Measurements from ENCODE around the gene FYN.
"Not testable (repeated sequence)": the region's sequence is repeated elsewhere in the genome, so short reads cannot be mapped to it uniquely, and the experiment has no call there.

Gene FYN

DNA sequence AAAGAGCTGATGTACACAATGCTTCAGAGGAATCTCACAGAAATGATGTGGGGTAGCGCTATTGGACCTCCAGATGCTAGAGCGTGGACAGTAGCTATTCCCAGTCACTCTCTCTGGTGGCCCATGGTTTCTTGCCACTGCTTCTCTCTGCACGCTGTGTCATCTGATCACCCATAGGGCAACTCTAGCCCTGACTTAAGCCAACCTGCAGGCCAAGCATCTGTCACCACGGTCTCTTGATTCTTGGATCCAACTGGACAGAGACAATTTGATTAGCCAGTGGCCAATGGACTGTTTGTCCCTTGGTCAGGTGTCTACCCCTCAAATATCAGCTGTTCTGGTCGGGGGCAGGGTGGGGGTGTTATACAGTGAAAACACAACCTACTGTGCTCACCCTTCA, 225.2 kb downstream of the FYN start:
- no peak for DNase-seq

DNA sequence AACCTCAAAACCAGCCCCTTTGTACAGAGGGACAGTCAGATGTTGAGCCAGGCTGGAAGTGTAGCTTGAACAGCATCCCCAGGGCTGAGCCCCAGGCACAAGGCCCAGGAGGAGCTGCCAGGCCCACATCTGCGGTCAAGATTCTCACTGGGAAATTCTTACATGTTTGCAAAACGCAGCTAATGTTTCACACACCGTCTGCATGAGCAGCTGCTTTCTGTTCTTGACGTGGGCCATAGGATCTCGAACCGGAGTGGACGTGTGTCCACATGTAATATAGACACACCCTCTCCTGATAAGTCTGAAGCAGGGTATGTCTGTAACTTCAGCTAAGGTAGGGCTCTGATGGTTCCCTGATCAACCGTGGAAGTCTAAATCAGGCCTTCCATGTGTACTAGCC, 226.3 kb downstream of the FYN start:
- DNase-seq, result no peak

DNA sequence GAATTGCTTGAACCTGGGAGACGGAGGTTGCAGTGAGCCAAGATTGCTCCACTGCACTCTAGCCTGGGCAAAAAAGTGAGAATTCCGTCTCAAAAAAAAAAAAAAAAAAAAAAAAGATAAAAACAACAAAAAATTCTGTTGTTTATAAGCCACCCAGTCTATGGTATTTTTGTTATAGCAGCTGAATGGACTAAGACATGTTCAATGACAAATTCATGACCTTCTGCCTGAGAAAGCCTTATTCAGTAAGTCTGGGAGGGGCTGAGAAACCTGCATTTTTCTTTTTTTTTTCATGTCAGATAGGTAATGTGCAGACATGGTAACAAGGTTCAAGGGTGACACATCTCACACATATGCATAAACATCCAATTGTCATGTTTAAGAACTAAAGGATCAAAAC, 227.2 kb downstream of the FYN start:
- DNase-seq, result no peak

DNA sequence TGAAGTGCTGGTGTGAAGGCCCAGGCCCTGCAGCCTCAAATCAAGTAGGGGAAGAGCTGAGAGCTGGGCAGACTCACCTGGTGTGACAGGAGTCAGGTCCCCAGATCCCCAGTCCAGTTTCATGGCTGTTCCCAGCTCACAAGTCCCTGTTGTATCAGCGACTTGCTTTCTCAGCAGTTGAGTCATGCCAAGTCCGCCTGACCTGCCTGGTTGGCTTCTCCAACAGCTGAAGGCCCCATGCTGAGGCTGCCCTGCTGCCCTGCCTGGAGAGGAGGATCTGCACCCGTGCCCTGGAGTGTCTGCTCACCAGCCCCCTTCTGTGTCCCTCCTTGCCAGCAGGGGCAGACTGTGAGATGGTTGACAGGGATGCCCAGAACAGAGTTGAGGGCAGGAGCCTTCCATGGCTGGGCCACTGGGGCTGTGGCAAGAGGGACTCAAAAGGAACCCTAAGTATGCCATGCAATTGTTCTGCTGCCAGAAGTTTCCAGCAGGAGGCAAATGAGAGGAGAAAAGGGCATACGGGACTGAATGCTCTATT, 228.3 kb downstream of the FYN start:
- no peak for DNase-seq

DNA sequence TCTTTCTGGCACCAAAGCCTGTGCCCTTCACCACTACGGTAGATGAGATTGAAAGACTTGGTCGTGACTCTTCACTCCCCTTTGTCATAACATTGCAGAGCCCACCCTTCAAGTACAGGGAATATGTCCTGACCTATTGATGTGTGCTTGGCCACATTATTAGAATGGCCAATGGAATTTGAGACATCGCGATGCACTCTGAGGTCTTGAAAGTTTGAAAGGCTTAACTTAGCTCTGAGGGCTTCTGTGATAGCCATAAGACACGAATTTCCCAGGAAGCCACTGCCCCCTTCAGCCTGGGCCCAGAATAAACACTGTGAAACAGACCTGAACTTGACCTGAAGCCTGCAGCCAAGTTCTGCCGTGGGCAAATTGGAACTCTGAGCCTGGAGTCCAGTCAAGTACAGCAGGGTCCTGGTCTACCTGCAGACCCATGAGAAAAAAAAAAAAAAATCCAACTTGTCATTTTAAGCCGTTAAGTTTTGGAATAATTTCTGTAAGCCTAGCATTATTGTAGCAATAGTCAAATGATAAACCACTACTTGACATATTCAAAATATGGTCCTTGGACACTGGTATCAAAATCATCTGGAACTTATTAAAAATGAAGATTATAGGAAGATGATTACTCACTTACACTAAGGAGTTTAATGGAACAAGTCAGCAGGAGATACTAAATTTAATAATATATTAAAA, 230.6 kb downstream of the FYN start:
- DNase-seq, result peak; percentile 67

DNA sequence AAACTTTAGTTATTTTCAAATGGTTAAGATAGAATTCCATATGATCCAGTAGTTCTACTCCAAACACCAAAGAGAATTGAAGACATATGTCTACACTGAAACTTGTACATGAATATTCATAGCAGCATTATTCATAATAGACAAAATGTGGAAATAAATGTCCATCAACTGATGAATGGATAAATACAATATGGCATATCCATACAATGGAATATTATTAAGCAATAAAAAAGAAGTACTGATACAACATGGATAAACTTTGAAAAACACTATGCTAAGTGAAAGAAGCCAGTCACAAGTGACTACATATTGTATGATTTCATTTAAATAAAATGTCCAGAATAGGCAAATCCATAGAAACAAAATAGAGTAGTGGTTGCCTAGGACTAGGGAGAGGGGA, 234.0 kb downstream of the FYN start:
- DNase-seq, result no peak

DNA sequence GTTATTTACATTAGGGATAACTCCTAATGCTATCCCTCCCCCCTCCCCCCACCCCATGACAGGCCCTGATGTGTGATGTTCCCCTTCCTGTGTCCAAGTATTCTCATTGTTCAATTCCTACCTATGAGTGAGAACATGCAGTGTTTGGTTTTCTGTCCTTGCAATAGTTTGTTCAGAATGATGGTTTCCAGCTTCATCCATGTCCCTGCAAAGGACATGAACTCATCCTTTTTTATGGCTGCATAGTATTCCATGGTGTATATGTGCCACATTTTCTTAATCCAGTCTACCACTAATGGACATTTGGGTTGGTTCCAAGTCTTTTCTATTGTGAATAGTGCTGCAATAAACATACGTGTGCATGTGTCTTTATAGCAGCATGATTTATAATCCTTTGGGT, 238.3 kb downstream of the FYN start:
- DNase-seq, result not testable (repeated sequence)

DNA sequence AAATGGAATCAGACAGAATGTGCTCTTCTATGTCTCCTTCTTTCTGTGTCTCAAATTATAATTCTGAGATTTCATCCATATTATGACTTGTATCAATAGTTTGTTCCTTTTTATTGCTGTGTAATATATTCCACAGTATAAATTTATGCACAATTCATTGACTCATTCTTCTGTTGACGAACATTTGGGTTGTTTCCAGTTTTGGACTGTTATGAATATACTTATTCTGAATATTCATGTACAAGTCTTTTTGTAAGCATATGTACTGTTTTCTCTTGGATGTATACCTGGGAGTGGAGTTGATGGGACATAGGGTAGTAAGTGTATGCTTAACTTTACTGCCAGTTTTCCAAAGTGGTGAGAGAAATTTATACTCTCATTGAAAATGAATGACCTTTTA, 239.4 kb downstream of the FYN start:
- no peak for DNase-seq

DNA sequence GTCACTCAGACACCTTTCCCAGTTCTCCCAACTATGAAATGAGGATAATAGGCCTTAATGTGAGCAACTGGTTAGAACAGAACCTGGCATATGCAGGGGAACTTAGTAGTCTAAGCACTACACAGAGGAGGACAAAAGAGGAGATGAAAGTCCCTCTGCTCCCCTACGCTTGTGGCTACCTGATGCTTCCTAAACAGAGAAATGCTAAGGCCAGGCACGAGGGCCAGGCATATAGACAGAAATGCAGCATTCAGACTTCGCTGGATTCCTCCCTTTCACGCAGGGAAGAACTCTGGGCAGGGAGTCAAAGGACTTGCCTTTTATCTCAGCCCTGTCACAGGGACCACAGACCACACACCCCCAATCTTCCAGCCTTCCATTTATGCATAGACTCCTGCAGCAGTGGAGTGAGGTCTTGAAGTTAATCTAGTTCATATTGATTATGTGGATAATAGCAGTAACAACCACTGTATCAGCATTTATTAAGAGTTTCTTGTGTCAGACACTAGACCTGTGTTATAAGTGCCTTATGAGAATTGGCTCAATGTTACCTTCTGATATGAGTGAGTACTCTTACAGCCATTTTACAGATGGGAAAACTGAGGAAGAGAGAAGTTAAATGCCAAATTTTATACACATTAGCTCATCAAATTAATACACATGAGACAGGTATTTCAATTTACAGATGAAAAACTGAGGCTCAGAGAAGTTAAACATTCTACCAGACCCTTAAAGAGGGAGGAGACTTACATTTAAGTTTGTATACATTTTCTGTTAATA, 240.6 kb downstream of the FYN start:
- DNase-seq, result no peak

DNA sequence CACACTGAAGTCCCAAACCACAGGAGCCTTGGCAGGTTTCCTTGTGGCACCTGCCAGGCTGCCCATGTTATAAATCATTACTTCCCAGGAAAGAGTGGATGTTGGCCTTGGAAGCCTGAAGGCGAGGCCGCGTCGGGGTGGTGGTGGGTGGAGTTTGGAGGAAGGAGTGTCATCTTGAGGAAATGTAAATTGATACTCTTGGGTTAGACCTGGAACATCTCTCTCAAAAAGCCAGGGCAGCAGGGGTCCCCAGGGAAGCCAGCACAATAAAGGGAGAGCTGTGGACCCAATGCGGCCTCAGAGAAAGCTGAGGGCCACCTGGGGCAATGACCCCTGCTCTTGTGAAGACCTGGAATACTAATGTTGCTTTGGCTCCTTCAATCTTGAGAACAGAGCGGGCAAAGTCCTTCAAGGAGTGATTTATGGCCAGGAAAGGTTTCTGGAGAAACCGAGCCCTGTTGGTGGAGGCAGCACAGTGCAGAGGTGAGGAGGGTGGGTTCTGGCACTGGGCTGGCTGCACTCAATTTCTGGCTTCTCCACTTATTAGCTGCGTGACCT, 241.3 kb downstream of the FYN start:
- DNase-seq, result no peak

DNA sequence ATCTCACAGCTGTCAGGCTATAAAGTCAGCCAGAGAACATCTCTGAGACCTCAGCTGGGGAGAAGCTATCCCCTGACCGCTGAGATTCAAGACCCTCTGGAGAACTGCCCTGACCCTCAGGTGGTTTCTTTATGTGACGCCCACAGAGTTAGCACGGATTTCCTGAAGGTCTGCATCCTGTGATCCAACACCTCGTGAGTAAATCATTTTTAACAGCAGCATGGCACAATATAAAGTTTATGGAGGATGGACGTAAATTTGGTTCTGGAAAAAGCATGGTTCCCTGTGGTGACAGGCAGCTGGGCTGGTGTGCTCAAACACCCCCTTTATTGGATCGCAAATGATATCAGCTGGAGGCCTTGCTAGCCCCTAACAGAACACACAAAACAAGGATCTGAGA, 242.2 kb downstream of the FYN start:
- no peak for DNase-seq

DNA sequence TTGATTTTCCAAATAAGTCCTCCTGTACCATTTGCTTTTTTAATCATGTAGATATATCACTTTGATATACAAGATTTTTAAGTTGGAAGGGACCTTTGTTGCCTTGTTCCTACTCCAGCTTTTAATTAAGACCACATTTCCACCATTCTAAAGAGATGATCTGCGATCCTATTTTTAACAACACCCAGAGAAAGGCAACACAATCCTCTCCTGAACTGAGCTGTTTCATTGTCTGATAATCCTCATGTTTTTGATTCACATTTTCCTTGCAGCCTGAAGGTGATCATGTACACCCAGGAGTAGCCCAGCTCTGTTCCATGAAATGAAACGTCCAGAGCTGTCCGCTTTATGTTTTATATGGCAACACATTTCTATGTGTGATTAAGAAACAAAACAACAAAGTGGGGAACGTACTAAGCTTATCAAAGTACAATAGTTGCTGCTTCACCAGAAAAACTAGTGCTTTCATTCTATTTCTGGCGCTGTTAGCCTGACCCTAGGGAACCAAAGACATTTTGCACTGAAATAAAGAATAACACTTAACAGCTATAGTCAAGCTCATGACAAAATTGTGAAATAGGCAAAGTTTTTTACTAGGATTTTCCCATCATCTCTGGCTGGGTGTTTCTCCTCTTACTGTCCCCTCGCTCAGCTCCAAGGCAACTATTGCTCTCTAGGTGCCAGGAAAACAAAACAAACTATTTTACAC, 245.0 kb downstream of the FYN start:
- DNase-seq, result no peak

DNA sequence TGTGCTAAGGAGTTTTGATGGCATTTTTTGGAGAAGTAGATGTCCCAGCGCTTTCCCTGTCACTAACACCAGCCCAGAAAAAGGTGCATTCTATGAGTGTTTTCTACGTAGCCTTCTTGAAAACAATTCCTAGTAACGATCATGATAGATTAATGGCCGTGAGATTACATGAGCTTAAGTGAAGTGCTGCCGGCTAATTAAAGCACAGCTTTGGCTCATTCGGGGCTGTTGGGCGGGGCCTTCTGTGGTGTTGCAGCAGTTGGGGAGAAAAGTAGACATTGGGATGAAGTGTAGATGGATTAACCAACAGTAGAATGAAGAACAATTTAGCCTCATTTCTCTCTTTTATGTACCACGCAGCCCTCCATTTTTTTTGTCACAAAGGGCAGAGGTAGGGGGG, 246.8 kb downstream of the FYN start:
- no peak for DNase-seq

DNA sequence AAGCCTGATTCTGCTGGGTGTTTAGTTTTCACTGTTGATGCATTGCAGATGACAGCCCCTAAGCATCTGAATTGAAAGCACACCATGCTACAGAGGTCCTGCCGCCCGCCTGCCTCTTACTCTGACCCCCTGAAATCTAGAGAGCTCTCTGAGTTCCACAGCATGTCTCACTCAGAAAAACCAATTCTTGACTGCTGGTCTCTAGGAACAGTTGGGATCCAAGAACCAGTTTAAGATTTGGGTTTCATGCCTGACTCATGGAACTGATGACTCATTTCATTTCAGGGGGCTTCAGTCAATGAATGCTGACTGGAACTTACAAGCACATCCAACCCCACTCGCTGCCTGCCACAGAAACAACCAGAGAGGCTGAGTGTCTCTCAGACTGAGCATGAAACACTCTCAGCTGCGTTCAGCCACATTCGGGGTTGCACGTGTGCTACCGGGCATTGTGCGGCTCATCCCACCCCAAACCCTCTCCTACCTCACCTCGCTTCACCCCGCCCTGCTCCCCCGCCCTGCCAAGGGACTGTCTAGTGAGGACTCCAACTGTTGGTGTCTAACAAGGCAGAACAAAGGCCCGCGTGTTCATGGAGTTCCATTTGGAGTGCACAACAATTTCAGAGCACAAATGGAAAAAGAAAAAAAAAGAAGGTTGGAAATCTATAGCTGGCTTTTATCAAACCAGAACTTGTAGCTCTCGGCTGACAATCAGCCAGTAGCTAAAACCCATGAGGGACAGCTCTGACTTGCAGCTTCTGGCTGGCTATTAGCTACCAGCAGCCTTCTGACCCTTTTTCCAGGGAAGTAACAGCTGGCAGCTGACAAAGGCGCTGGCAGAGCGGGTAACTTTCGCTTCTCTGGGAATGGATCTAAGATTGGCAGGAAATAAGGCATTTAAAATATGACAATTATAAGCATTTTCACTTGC, 247.5 kb downstream of the FYN start:
- DNase-seq, result no peak

DNA sequence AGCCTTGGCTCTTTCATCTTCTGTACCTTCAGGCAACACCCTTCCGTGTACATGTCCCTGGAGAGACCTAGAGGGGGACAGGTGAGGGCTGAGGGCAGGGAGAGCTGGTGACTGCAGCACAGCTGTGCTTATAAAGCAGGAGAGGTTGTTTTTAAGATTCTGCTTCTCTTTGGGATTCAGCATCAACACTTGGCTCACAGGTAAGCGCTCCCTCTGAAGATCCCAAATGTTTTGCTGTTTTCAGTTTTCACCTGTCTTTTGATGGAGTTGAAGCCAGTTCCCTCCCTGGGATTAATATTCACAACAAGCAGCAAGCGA, 248.2 kb downstream of the FYN start:
- DNase-seq, result no peak

DNA sequence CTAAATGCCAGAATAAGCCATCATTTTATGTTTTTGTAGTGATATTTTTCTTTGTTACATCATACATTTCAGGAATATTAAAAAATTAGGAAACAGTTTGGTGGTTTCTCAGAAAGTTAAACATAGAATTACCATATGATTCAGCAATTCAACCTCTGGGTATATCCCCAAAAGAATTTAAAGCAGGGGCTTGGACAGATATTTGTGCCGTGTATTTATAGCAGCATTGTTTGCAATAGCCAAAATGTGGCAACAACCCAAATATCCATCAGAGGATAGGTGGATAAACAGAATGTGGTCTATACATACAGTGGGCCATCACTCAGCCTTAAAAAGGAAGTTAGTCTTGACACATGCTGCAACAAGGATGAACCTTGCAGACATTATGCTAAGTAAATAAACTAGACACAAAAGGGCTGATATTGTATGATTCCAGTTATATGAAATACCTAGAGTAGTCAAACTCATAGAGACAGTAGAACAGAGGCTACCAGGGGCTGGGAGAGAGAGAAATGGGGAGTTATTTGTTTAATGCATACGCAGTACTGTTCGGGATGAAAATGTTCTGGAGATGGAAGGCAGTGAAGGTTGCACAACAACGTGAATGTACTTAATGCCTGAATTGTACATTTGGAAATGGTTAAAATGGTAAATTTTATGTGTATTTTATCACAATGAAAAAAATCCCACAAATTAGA, 248.7 kb downstream of the FYN start:
- DNase-seq, result no peak

DNA sequence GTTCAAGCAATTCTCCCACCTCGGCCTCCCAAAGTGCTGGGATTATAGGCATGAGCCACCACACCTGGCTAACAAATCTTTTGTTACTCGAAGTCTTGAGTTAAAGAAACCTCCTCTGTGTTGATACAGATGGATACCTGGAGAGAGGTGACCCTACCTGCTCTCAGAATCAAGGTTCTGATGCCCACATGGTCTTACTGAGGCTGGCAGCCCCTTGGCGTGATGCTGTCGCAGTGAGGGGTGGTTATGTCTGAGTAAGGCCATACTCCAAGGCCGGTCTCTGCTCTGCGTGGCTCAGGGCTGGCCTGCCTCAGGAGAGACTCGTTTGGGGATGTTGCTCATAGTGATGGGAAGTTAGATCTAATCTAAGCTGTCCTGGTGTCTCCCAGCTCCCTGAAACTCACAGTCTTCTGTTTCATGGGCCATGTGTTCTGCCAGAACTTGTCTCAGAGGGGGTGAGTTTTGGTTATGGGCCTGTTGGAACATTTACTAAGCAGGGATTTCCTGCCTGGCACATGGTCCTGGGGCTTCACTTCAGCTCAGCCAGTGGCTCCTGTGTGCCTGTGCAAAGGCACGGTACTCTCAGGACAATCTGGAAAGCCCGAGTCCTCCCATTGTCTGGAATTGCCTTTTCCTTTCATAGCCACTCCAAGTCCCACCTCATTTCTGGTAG, 250.1 kb downstream of the FYN start:
- no peak for DNase-seq

DNA sequence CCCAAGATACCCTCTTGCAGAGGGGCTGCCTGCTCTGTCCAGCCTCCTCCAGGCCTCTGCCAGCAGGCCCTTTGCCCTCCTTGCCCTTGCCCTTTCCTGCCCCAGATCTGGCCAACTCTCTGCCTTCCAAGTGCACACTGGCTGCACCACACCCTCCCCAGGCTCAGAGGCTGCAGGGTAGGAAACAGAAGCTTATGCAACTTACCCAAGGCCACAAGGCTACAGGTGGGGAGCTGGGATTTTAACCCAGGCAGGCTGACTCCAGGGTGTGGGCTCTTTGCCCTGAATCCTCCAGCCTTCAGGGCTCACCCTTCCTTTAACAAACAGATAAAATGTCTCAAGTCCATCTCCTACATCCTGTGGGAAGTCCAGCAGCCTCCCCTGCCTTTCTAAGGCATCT, 253.1 kb downstream of the FYN start:
- no peak for DNase-seq

DNA sequence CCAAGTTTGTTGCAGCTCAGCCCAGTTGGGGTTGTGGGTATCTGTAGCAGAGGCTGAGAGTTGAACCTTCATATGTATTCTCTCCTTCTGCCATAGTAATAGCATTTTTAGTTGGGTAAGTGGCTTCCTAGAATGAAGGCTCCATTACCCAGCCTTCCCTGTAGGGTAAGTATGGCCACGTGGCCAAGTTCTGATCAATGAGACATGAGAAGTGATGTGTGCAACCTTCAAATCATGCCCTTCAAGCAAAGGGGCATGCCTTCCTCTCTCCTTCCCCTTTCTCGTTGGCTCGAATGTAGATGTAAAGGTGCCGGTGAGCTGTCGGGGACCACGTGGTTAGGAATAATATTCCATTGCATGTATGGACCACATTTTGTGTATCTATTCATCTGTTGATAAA, 254.8 kb downstream of the FYN start:
- no peak for DNase-seq

DNA sequence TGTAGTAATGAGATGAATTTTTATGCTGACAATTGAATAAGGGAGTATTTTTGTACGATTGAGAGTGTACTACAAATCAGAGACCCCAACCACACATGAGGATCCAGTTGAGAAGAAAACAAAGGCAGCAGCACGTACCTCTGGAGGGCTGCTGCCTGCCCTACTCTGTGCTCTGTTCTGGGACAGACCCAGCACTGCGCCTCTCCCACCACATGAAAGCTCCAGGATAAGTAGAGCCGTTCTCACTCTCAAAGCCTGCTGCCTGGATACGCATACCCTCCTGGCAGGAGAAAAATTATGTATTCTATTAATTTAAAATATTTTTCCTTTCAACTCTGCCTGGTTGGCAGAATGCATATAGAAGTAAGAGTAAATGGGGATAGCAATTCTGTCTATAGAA, 256.1 kb downstream of the FYN start:
- DNase-seq, result no peak

DNA sequence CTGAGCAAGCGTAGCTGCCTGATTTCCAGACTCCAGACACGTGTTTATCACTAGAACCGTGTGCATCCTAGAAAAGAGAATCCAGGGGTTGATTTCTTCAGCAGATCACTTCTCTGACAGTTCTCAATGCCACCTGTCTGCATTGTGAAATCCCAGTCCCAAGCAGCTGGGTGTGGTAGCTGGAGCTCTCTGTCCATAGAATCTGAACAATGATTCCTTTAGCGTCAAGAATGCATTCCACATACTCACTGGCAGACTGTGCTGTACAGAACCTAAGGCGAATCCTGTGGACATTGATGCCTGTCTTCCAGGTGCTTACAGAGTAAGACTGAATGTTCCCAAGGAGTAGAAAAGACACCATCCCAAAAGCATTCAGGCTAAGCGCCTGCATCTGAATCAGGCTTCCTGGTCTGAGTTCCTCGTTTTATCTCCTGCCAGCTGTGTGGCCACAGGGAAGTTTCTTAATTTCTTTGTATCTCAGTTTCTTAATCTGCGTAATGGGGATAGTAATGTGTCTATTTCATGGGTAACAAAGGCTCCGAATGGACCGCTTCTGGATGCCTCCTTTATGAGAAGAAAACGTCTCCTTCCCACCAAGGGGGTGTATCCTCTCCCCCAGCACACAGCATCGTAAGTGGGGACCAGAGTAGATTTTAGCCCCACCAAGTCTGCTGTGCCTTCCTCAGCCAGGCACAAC, 257.2 kb downstream of the FYN start:
- DNase-seq, result no peak
